C1 segment of cervical spinal cord (tissue), 14 donors: ENCODE measurements around the gene PPOX.

Source experiments
- DNase-seq, 14 donors: peaks; one replicate each; lab custom pipeline; 2025; lab: John Stamatoyannopoulos, UW

PPOX gene

DNA sequence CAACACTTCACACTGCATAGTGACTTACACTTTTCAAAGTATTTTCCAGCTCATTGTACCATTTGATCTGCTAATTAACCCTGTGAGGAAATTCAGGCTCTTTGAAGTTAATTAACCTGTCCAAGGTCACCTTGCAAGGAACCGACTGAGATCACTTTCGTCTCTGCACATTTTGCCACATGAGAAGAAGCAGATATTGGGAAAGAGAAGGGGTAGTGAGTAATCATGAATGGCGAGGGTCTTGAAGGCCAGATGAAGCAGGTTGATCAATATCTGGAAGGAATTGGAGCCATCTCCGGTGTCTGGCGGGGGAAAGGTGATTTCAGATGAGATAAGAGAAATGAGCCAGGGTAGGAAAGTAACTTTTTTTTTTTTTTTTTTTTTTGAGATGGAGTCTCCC lies 53.8 kb downstream of the PPOX start:
- no peak for DNase-seq
